Measurements from ENCODE around the gene FOXP1.
A peak's percentile ranks its signal among the peaks of the same experiment; 100 is the strongest.
"Not testable (repeated sequence)": the region's sequence is repeated elsewhere in the genome, so short reads cannot be mapped to it uniquely, and the experiment has no call there.

FOXP1 gene

GRCh38 chr3:71454512-71455403 is 128.8 kb downstream of the FOXP1 start:
- DNase-seq (ENCODE audit: extremely low read depth in 1 of 2, low read depth in 1 of 2), result no peak

DNA sequence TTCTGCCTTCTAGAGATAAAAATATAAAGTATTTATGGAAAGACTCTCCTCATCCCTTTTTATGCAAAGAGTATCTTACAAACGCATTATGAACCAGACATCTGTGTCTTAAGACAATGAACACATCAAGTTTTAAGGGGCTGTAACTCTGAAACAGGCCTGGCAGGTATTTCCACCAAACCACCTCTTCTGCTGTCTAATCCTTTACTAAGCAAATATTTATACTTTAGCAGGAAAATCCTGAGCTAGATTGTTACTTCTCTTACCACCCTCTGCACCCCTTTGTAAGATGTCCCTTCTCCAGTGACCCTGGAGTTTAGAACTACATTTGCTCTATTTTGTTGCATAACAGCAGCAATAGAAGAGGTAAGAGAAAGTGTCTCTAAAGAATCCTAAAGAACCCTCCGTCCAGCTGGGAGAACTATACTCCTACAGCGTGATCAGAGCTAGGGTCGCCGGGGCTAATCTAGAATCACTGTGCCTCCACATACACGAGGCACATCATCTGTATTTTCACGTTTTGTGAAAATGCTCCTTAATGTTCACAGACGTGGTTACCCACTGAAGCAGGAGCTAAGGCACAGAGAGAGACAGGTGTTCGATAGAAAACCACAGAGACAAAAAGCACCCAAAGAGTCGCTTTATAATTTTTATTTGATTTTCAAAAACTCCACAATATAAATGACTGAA is 129.6 kb downstream of the FOXP1 start:
- no peak for DNase-seq (ENCODE audit: extremely low read depth in 1 of 2, low read depth in 1 of 2)

- no peak for DNase-seq (ENCODE audit: extremely low read depth in 1 of 2, low read depth in 1 of 2)
Observed at GRCh38 chr3:71453319-71453718, 130.2 kb downstream of the FOXP1 start.

GRCh38 chr3:71451812-71452211 is 131.7 kb downstream of the FOXP1 start:
- DNase-seq (ENCODE audit: extremely low read depth in 1 of 2, low read depth in 1 of 2), result no peak

GRCh38 chr3:71451060-71451459 is 132.5 kb downstream of the FOXP1 start:
- DNase-seq (ENCODE audit: extremely low read depth in 1 of 2, low read depth in 1 of 2), result no peak

DNA sequence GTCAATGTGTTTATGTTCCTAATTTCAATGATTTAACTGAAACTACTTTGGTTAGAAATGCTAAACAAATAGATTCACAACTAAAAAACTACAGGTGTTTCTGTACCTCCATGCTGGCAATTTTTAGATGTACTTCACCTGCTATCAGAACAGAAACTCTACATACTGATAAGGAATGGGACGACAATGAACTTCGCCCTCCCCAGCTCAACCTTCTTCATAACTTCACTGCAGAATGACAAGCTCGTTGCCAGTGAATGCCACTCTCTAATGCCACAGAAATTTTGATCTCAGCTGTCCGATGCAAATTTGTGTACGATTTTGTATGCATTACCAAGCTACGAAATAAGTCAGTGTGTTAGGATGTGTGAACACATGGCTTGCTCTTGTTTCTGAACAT is 133.4 kb downstream of the FOXP1 start:
- no peak for DNase-seq (ENCODE audit: extremely low read depth in 1 of 2, low read depth in 1 of 2)

DNA sequence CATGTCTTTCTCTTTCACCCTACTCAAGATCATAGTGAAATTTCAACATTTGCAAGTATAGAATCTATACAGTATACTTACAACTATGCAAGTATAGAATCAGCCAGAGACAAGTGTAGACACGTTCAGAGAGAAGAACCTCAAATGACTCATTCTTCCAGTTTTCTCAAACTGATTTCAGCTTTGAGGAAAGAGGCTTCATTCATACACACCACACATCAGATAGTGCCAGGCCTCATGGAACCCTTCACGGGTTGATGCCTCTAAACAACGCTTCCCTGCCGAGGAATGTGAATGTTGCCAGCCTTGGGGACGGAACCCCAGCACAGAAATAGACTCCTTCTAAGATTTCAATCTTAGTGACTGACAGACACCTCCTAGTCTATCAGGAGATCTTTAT is 135.7 kb downstream of the FOXP1 start:
- DNase-seq (ENCODE audit: extremely low read depth in 1 of 2, low read depth in 1 of 2), result no peak

DNA sequence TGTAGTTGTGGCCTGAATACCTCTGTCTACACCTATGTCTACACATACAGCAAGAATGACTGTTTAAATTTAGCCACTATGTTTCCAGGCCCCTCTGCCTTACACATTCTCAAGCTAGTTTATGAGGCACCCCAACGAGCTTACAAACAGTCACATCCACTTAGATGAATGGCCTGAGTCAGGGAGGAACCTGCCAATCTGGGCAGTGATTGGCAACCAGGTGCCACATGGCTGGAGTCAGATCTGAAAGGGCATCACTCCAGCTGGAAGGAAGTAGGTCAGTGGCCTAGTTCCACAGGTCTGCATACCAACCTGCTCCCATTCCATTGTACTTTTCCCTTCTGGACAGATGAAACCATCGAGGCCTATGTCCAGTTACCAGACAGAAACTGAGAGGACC is 136.3 kb downstream of the FOXP1 start:
- DNase-seq (ENCODE audit: extremely low read depth in 1 of 2, low read depth in 1 of 2), result no peak

GRCh38 chr3:71446734-71447133 is 136.8 kb downstream of the FOXP1 start:
- no peak for DNase-seq (ENCODE audit: extremely low read depth in 1 of 2, low read depth in 1 of 2)

DNA sequence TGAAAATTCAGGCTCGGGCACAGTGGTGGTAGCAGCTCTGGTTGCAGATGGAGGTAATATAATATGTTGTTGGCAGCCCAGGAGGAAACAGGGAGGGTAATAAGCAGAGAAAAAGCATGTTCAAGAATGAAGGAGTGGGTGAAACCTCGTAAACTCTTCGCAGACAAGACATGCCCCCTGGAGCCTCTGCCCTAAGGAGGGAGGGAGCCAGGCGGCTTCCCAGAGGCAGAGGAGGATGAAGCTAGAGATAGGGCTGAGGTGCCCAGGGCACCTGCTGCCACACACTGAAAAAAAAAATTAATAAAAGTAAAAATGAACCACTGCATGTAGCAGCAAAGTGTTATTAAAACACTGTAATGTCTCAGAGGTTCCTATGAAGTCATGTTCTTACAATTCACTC is 137.3 kb downstream of the FOXP1 start:
- no peak for DNase-seq (ENCODE audit: extremely low read depth in 1 of 2, low read depth in 1 of 2)

GRCh38 chr3:71444861-71445259 is 138.7 kb downstream of the FOXP1 start:
- no peak for DNase-seq (ENCODE audit: extremely low read depth in 1 of 2, low read depth in 1 of 2)

GRCh38 chr3:71444028-71444860 is 139.3 kb downstream of the FOXP1 start:
- DNase-seq (ENCODE audit: extremely low read depth in 1 of 2, low read depth in 1 of 2), result peak in 1 of 2 donors; percentile 43

GRCh38 chr3:71443332-71443731 is 140.2 kb downstream of the FOXP1 start:
- DNase-seq (ENCODE audit: extremely low read depth in 1 of 2, low read depth in 1 of 2), result no peak

- no peak for DNase-seq (ENCODE audit: extremely low read depth in 1 of 2, low read depth in 1 of 2)
Observed at GRCh38 chr3:71442652-71443042, 140.9 kb downstream of the FOXP1 start.

- no peak for DNase-seq (ENCODE audit: extremely low read depth in 1 of 2, low read depth in 1 of 2)
Observed at GRCh38 chr3:71441925-71442651, 141.4 kb downstream of the FOXP1 start.

GRCh38 chr3:71441217-71441924 is 142.2 kb downstream of the FOXP1 start:
- no peak for DNase-seq (ENCODE audit: extremely low read depth in 1 of 2, low read depth in 1 of 2)

- DNase-seq (ENCODE audit: extremely low read depth in 1 of 2, low read depth in 1 of 2), result no peak
Observed at GRCh38 chr3:71438904-71439303, 144.6 kb downstream of the FOXP1 start.

GRCh38 chr3:71438071-71438685 is 145.3 kb downstream of the FOXP1 start:
- no peak for DNase-seq (ENCODE audit: extremely low read depth in 1 of 2, low read depth in 1 of 2)

- no peak for DNase-seq (ENCODE audit: extremely low read depth in 1 of 2, low read depth in 1 of 2)
Observed at GRCh38 chr3:71436337-71436736, 147.2 kb downstream of the FOXP1 start.

DNA sequence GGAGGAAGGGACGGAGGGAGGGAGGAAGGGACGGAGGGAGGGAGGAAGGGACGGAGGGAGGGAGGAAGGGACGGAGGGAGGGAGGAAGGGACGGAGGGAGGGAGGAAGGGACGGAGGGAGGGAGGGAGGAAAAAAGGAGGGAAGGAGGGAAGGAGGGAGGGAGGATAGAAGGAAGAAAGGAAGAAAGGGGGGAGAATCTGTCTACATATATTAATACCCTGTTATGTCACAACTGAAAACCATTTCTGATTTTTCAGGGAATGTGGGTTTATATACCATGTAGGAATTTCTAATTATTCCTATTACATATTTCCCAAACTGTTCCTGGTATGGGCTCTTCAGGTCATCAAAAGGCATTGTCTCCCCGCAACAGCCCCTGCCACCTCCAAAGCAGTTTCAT is 147.7 kb downstream of the FOXP1 start:
- not testable (repeated sequence) for DNase-seq (ENCODE audit: extremely low read depth in 1 of 2, low read depth in 1 of 2)
